ENCODE results near the gene PACRG.

DNA sequence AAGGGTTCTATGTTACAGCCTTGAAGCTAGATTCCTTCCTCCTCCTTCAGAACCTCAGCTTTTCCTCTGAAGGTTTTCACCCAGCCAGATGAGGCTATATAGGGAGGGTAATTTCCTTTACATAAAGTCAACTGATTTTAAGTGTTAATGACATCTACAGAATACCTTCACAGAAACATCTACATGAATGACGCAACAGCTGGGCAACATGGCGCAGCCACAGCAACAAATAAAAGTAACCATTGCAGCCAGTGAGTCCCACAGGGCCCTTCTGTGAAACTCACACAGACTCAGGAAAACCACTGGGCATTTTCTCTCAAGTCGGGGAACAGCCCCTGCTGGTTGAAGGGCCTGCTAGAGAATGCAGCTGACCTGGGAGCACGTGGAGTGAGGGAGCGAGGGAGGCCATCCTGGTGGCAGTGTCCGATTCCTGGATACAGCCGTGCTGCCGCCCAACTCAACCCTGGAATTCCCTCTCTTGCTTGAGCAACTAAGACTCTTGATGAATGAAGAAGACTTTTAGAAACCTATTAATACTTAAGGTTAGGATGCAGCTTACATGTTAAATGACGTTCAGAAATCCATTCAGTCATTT is 176.4 kb downstream of the PACRG start:
- TF ChIP-seq SIN3A (IDR thresholded peaks at IDR 0.05; ENCODE audit: borderline replicate concordance, insufficient read depth, low read depth, low read length) (no peak), TCF7L2 (IDR thresholded peaks at IDR 0.05; ENCODE audit: low read depth, low read length) (no peak)
